ENCODE measurements around the gene VASH1. TPM values are rescaled to one million over a fixed set of nuclear protein-coding genes. Genes with fewer than 3 reads are reported as not detected.

Gene VASH1
- total and polyA plus RNA-seq, 7 donors, result 3.0 to 13.0 (median 3.7) TPM

DNA sequence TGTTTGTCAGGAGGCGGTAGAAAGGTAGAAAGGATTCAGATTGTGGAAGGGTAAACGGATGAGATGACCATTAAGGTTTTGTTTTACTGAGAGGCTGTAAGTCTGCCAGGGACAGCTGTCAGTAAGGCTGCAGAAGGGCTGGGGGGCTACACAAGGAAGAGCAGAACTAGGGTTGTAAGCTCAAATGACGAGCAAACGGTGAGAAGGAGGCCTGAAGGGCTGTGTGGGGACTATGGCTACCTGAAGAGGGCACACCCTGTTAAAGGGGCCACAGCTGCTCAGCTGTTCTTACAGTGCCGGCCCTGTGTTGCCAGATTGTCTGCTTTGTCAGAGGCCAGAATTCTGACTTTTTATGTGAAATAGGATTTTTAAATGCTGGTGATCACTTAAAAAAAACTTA lies 19.1 kb downstream of the VASH1 start:
- Histone ChIP-seq H3K27ac (no peak overlapping the region), H3K27me3 (no peaks in the 10 kb centered on the region), H3K4me3 (no peak overlapping the region), H3K9me3 (no peaks in the 10 kb centered on the region), H3K36me3 (peaks cover 0 to 22% (median 0%) of the 10 kb centered on the region in 4 donors), H3K4me1 (peaks cover 0 to 22% (median 6%) of the 10 kb centered on the region in 4 donors)
- 48 to 67% methylated on average over 5 of the region's 5 CpGs for WGBS, 2 donors
- TF ChIP-seq POLR2A (IDR thresholded peaks at IDR 0.05) (no peak), EP300 (IDR thresholded peaks at IDR 0.05) (no peak), POLR2AphosphoS5 (IDR thresholded peaks at IDR 0.05) (no peak)
- TF ChIP-seq, protein P1, sequence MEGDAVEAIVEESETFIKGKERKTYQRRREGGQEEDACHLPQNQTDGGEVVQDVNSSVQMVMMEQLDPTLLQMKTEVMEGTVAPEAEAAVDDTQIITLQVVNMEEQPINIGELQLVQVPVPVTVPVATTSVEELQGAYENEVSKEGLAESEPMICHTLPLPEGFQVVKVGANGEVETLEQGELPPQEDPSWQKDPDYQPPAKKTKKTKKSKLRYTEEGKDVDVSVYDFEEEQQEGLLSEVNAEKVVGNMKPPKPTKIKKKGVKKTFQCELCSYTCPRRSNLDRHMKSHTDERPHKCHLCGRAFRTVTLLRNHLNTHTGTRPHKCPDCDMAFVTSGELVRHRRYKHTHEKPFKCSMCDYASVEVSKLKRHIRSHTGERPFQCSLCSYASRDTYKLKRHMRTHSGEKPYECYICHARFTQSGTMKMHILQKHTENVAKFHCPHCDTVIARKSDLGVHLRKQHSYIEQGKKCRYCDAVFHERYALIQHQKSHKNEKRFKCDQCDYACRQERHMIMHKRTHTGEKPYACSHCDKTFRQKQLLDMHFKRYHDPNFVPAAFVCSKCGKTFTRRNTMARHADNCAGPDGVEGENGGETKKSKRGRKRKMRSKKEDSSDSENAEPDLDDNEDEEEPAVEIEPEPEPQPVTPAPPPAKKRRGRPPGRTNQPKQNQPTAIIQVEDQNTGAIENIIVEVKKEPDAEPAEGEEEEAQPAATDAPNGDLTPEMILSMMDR (IDR thresholded peaks at IDR 0.05), result no peak
- peak; percentile 33 for DNase-seq
- intact Hi-C loops (cut with DNase I), result no loop called here

DNA sequence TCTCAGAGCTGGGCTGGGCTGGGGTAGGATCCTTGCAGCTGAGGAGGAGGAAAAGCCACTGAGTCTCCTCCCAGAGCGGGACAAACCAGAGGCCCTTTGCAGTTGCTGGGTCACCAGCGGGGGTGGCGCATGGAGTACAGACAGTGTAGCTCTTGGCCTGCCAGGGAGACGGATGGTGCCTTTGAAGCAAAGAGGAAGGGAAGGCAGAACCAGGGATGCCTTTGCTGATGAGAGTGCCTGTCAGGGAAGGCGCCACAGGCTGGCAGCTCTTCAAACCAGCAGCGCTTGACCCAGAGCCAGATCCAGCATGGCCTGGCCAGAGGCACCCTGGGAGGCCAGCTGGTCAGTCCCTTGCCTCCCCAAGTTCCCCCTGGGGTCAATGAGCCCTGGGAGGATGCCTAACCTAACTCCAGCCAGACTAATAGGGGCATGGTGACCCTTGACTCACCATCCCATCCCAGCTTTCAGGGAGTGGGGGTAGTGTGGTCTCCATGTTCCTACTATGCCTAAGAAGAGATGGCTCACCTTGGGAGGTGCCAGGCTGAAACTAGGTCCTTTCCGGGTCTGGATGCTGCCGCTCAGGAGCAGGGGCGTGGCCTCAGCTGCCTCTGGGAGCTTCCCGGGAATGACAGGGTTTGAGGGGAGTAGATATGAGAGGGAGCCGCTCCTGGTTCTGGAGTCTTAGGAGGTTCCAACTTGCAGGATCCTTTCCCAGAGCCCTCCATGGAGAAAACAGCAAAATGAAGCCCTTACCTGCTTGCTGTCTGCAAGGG lies 19.8 kb downstream of the VASH1 start:
- H3K27ac ChIP-seq, result peak overlapping the region in 1 of 4 donors; percentile 41
- 86 to 89% methylated on average over 11 of the region's 11 CpGs for WGBS, 2 donors
- TF ChIP-seq POLR2A (IDR thresholded peaks at IDR 0.05) (no peak), POLR2AphosphoS5 (IDR thresholded peaks at IDR 0.05) (no peak), EP300 (IDR thresholded peaks at IDR 0.05) (no peak)
- TF ChIP-seq, protein P1 (IDR thresholded peaks at IDR 0.05), result no peak
- H3K27me3 ChIP-seq, result no peaks in the 10 kb centered on the region
- no peaks in the 10 kb centered on the region for H3K9me3 ChIP-seq
- peaks cover 0 to 24% (median under 1%) of the 10 kb centered on the region in 4 donors for H3K36me3 ChIP-seq
- no peak overlapping the region for H3K4me3 ChIP-seq
- peaks cover 0 to 24% (median 6%) of the 10 kb centered on the region in 4 donors for H3K4me1 ChIP-seq
- DNase-seq, result peak; percentile 64
- intact Hi-C loops (cut with DNase I), result no loop called here

DNA sequence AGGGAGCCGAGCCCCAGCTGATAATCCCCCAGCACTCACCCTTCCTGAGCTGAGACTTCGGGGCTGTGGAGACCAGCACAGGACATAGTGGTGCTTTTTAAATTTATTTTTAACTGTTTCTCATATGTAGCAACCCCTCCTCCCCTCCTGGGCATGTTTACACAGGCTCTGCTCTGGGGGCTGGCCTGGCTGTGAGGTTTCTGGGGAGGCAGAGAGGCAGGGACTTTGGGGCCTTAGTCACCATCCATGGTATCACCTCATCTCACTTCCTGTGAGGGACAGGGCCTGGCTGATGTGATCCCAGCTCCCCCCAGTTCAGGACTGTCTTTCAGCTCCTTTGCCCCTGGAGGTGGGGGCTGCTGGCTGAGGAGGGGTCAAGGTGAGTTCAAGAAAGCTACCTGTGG lies 20.4 kb downstream of the VASH1 start:
- DNase-seq, result peak; percentile 58

DNA sequence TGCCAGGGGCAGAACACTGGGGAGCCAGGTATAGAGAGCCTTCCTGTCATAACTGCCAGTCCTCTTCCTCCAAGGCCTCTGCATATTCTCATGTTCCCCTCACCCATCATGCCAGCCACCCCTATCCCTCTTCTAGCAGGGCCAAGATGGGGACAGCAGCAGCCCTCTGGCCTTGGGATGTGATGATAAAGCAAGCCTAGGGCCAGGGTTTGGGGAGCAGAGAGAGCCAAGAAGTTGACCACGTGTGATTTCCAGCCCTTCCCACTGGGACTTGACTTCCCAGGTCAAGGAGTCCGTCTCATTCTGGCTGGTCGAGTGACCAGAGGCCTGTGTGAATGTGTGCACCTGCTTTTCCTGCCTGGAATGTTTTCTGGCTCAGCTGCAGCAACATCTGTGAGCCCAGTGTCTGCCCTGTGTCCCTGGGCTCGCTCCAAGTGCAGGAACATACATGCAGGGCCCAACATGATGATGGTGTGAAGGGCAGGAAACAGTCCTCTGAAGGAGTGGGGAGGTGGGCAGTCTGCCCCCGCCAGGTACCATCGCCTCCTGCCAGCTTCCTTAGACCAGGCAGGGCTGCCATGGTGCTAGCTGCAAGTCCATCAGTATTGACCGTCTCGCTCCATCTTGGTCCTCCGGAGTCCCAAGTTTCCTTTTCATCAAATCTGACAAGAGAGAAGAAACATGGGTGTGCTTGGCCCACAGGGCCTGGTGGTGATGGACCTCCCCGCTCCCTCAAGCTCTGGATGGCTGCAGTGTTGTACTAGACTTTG lies 21.0 kb downstream of the VASH1 start:
- H3K4me1 ChIP-seq, result peaks cover 0 to 24% (median 6%) of the 10 kb centered on the region in 4 donors
- H3K27ac ChIP-seq, result peak overlapping the region in 2 of 4 donors; percentile 31 to 41
- WGBS, 2 donors, result 90% methylated on average over 10 of the region's 10 CpGs
- intact Hi-C loops (cut with DNase I), result no loop called here
- no peak overlapping the region for H3K4me3 ChIP-seq
- peak; percentile 56 for DNase-seq
- peaks cover 0 to 32% (median 9%) of the 10 kb centered on the region in 4 donors for H3K36me3 ChIP-seq
- no peaks in the 10 kb centered on the region for H3K27me3 ChIP-seq
- H3K9me3 ChIP-seq, result no peaks in the 10 kb centered on the region
- no peak for TF ChIP-seq EP300 (IDR thresholded peaks at IDR 0.05)
- TF ChIP-seq, protein P1 (IDR thresholded peaks at IDR 0.05), result no peak
- no peak for TF ChIP-seq POLR2AphosphoS5 (IDR thresholded peaks at IDR 0.05)
- TF ChIP-seq POLR2A (IDR thresholded peaks at IDR 0.05), result no peak

More for the DNA sequence above, 20.4 kb downstream of the VASH1 start:
- H3K27ac ChIP-seq, result peak overlapping the region in 1 of 4 donors; percentile 41
- intact Hi-C loops (cut with DNase I), result no loop called here
- H3K4me3 ChIP-seq, result no peak overlapping the region
- H3K36me3 ChIP-seq, result peaks cover 0 to 25% (median 4%) of the 10 kb centered on the region in 4 donors
- 91% methylated on average over 2 of the region's 2 CpGs for WGBS, 2 donors
- H3K9me3 ChIP-seq, result no peaks in the 10 kb centered on the region
- no peaks in the 10 kb centered on the region for H3K27me3 ChIP-seq
- peaks cover 0 to 24% (median 6%) of the 10 kb centered on the region in 4 donors for H3K4me1 ChIP-seq
- TF ChIP-seq, protein P1 (IDR thresholded peaks at IDR 0.05), result no peak
- TF ChIP-seq EP300 (IDR thresholded peaks at IDR 0.05) (no peak), POLR2A (IDR thresholded peaks at IDR 0.05) (no peak), POLR2AphosphoS5 (IDR thresholded peaks at IDR 0.05) (no peak)

Data from sigmoid colon (tissue), 7 donors.